BJ (cell line): ENCODE measurements around the gene PEPD. TPM values are rescaled to one million over a fixed set of nuclear protein-coding genes. Genes with fewer than 3 reads are reported as not detected.

Source experiments
- CTCF ChIA-PET: fragments of 350-600 bp; formaldehyde crosslinking; extraction: SDS; loops from one replicate; lab custom pipeline; 2021; ENCODE audit warnings: antibody characterized with exemption, inconsistent platforms; lab: Yijun Ruan, JAX
- POLR2A ChIA-PET: fragments of 300-600 bp; sonication (Branson Sonifier 250); formaldehyde crosslinking; extraction: SDS; loops from one replicate; lab custom pipeline; 2021; ENCODE audit warnings: antibody characterized with exemption; lab: Charles Lee
- DNase-seq: peaks from one replicate; pipeline ENCODE4 v3.0.0-alpha.2; 2011; ENCODE audit warnings: low read depth
- H3K27me3 ChIP-seq: 2 replicates; pipeline ENCODE4 v1.6.0; 2011; ENCODE audit warnings: low read length; ENCODE audit not compliant: control insufficient read depth, insufficient read depth
- H3K36me3 ChIP-seq: 2 replicates; pipeline ENCODE4 v1.5.1; 2011; ENCODE audit warnings: low read length; ENCODE audit not compliant: control insufficient read depth, insufficient read depth
- H3K4me3 ChIP-seq: 2 replicates; pipeline ENCODE4 v1.5.1; 2011; ENCODE audit warnings: low read depth, mild to moderate bottlenecking, control low read depth, low read length
- CTCF ChIP-seq: IDR thresholded peaks from 2 replicates; pipeline ENCODE4 v1.5.1; 2011; ENCODE audit warnings: low read depth, mild to moderate bottlenecking, control low read depth, inconsistent platforms, low read length, moderate library complexity; ENCODE audit not compliant: insufficient read depth
- polyA plus RNA-seq: library from polyadenylated mRNA; depleted of rRNA; stranded (reverse); fragments of >200 nt; gene quantifications from 2 replicates; pipeline ENCODE4 v1.2.3, GENCODE V29; 2011

The PEPD gene
- polyA plus RNA-seq, 1 experiment = 97.6 TPM

- Histone ChIP-seq H3K4me3 (no peak overlapping the region), H3K27me3 (peaks cover 16% of the 10 kb centered on the region), H3K36me3 (no peaks in the 10 kb centered on the region)
- no peak for TF ChIP-seq CTCF
- CTCF ChIA-PET = interaction anchor here (1.0 kb wide), 1 partner anchor 68 kb away, joined by 4 read pairs; no protein-coding TSS in a partner anchor
- POLR2A ChIA-PET = no interaction called here
- DNase-seq = no peak
These were observed 173.1 kb downstream of the PEPD start for GRCh38 chr19:33348301-33349010.

DNA sequence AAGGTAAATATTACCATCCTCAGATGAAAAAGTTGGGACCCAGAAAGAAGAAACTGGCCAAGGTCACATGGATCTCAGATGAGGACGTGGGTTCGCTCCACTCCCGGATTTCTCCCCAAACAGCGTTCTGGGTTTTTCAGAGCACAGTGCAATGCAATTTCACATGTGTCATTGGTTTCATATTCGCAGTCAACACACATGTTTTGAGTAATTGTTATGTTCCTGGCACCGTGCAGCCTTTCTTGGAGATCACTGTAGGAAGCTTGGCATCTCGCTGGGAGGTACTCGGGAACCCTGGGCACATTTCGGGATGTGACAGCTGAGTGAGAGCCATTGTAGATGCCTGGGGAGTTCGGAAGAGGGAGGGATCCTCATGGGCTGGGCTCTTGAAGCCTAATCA lies 174.3 kb downstream of the PEPD start:
- no peak for TF ChIP-seq CTCF
- DNase-seq = no peak
- CTCF ChIA-PET = no interaction called here
- H3K36me3 ChIP-seq = no peaks in the 10 kb centered on the region
- peaks cover 19% of the 10 kb centered on the region for H3K27me3 ChIP-seq
- no peak overlapping the region for H3K4me3 ChIP-seq
- POLR2A ChIA-PET = no interaction called here

DNA sequence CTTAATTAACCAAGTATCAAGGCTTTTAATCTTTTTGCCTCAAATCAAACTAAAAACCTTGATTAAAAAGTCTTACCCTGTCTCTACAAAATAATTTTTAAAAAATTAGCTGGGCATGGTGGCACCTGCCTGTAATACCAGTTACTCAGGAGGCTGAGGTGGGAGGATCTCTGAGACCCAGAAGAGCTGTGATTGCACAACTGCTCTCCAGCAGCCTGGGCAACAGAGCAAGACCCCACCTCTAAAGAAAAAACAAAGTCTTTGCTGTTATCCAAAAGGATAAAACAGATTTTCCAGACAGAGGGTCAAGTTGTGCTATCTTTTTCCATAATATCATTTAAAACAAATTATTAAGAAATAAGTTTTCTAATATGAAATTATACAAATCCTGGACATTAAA lies 174.9 kb downstream of the PEPD start:
- ChIA-PET POLR2A (no interaction called here), CTCF (interaction anchor here (1.0 kb wide), 1 partner anchor 18 kb away, joined by 4 read pairs; no protein-coding TSS in a partner anchor)

GRCh38 chr19:33345163-33345562 lies 176.4 kb downstream of the PEPD start:
- Histone ChIP-seq H3K4me3 (no peak overlapping the region), H3K36me3 (no peaks in the 10 kb centered on the region), H3K27me3 (peaks cover 20% of the 10 kb centered on the region)
- CTCF ChIA-PET = no interaction called here
- no peak for DNase-seq
- no peak for TF ChIP-seq CTCF
- POLR2A ChIA-PET = no interaction called here

More for the DNA sequence above, 174.9 kb downstream of the PEPD start:
- TF ChIP-seq CTCF = no peak
- Histone ChIP-seq H3K4me3 (no peak overlapping the region), H3K36me3 (no peaks in the 10 kb centered on the region), H3K27me3 (peaks cover 20% of the 10 kb centered on the region)
- DNase-seq = no peak

DNA sequence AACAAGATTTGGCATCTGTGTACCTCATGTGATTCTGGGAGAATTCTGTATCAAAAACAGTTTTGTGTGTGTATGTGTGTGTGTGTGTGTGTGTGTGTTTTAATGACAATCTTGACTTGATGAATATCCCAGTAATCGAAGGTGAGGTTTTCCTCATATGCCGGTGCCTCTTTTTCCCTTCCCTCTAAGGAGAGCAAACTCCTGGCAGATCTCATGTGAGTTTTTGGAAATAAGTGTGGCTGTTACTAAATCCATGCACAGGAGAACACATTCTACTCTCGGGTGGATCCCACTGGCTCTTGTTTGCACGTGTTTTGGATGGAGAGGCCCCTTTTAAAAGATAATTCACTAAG lies 177.0 kb downstream of the PEPD start:
- ChIA-PET CTCF (no interaction called here), POLR2A (no interaction called here)
- DNase-seq = no peak
- Histone ChIP-seq H3K27me3 (peaks cover 20% of the 10 kb centered on the region), H3K36me3 (no peaks in the 10 kb centered on the region), H3K4me3 (no peak overlapping the region)
- no peak for TF ChIP-seq CTCF
